H9 (cell line): ENCODE data around the gene RGL2. TPM values are rescaled to one million over a fixed set of nuclear protein-coding genes. Genes with fewer than 3 reads are reported as not detected.
A peak's percentile ranks its signal among the peaks of the same experiment; 100 is the strongest.
"Not testable (repeated sequence)": the region's sequence is repeated elsewhere in the genome, so short reads cannot be mapped to it uniquely, and the experiment has no call there.

Experiments used
- DNase-seq: peaks from one replicate; pipeline ENCODE4 v3.0.0-alpha.2; 2017
- H2AFZ ChIP-seq: one replicate; pipeline ENCODE4 v1.6.1; 2013; ENCODE audit warnings: mild to moderate bottlenecking, low read length, control low read depth, moderate library complexity
- H2AK5ac ChIP-seq: 2 replicates; pipeline ENCODE4 v1.6.1; 2013; ENCODE audit warnings: low read length, control low read depth, mixed read lengths; ENCODE audit not compliant: insufficient read length
- H2BK120ac ChIP-seq: one replicate; pipeline ENCODE4 v1.6.1; 2013; ENCODE audit warnings: low read depth, mild to moderate bottlenecking, low read length, control low read depth, inconsistent platforms; ENCODE audit not compliant: poor library complexity, severe bottlenecking
- H2BK12ac ChIP-seq: 2 replicates; pipeline ENCODE4 v1.6.1; 2013; ENCODE audit warnings: low read length, control low read depth, mixed read lengths, low read depth; ENCODE audit not compliant: insufficient read length
- H2BK15ac ChIP-seq: 2 replicates; pipeline ENCODE4 v1.6.1; 2013; ENCODE audit warnings: low read depth, low read length, control low read depth
- H2BK20ac ChIP-seq: one replicate; pipeline ENCODE4 v1.6.1; 2013; ENCODE audit warnings: low read depth, mild to moderate bottlenecking, low read length, control low read depth, inconsistent platforms; ENCODE audit not compliant: poor library complexity, severe bottlenecking
- H2BK5ac ChIP-seq: 2 replicates; pipeline ENCODE4 v1.6.1; 2013; ENCODE audit warnings: low read length, control low read depth, mixed read lengths; ENCODE audit not compliant: insufficient read length
- H3K14ac ChIP-seq: 2 replicates; pipeline ENCODE4 v1.6.1; 2013; ENCODE audit warnings: low read length, control low read depth; ENCODE audit not compliant: insufficient read depth
- H3K18ac ChIP-seq: 2 replicates; pipeline ENCODE4 v1.6.1; 2013; ENCODE audit warnings: low read depth, mild to moderate bottlenecking, mixed read lengths, low read length, control low read depth; ENCODE audit not compliant: insufficient read length
- H3K23ac ChIP-seq: 2 replicates; pipeline ENCODE4 v1.6.1; 2013; ENCODE audit warnings: low read length, control low read depth, mixed read lengths, low read depth; ENCODE audit not compliant: insufficient read length
- H3K23me2 ChIP-seq: 2 replicates; pipeline ENCODE4 v1.6.1; 2013; ENCODE audit warnings: low read depth, mild to moderate bottlenecking, mixed read lengths, low read length, control low read depth; ENCODE audit not compliant: insufficient read length, poor library complexity, severe bottlenecking
- H3K27ac ChIP-seq: 2 replicates; pipeline ENCODE4 v1.5.1; 2013; ENCODE audit warnings: low read length, control low read depth, mixed read lengths, low read depth; ENCODE audit not compliant: insufficient read length
- H3K27me3 ChIP-seq: 2 replicates; pipeline ENCODE4 v1.6.1; 2013; ENCODE audit warnings: low read length, control low read depth, inconsistent platforms; ENCODE audit not compliant: insufficient read depth
- H3K4ac ChIP-seq: 2 replicates; pipeline ENCODE4 v1.6.1; 2013; ENCODE audit warnings: low read depth, mild to moderate bottlenecking, control low read depth, inconsistent platforms, low read length, moderate library complexity
- H3K4me1 ChIP-seq: 2 replicates; pipeline ENCODE4 v1.6.1; 2013; ENCODE audit warnings: low read length, control low read depth, inconsistent platforms; ENCODE audit not compliant: insufficient read depth
- H3K4me2 ChIP-seq: 2 replicates; pipeline ENCODE4 v1.6.1; 2013; ENCODE audit warnings: low read length, control low read depth, mixed read lengths; ENCODE audit not compliant: insufficient read length, insufficient read depth
- H3K56ac ChIP-seq: 2 replicates; pipeline ENCODE4 v1.6.1; 2013; ENCODE audit warnings: low read depth, mild to moderate bottlenecking, mixed read lengths, low read length, control low read depth; ENCODE audit not compliant: insufficient read length
- H3K79me1 ChIP-seq: 2 replicates; pipeline ENCODE4 v1.6.1; 2013; ENCODE audit warnings: low read depth, mild to moderate bottlenecking, moderate library complexity, low read length, control low read depth, inconsistent platforms; ENCODE audit not compliant: insufficient read depth, poor library complexity, severe bottlenecking
- H3K79me2 ChIP-seq: 2 replicates; pipeline ENCODE4 v1.6.1; 2013; ENCODE audit warnings: low read length, control low read depth, inconsistent platforms; ENCODE audit not compliant: insufficient read depth
- H3K9ac ChIP-seq: 2 replicates; pipeline ENCODE4 v1.6.1; 2013; ENCODE audit warnings: low read length, control low read depth, mixed read lengths; ENCODE audit not compliant: insufficient read length; ENCODE audit errors: extremely low read depth
- H3K9me3 ChIP-seq: one replicate; pipeline ENCODE4 v1.6.1; 2013; ENCODE audit warnings: low read depth, low read length, inconsistent platforms; ENCODE audit not compliant: control insufficient read depth
- H3T11ph ChIP-seq: one replicate; pipeline ENCODE4 v1.6.1; 2013; ENCODE audit warnings: mild to moderate bottlenecking, low read length, control low read depth, inconsistent platforms
- H4K20me1 ChIP-seq: one replicate; pipeline ENCODE4 v1.6.1; 2013; ENCODE audit not compliant: control insufficient read depth, insufficient read length, insufficient read depth
- H4K5ac ChIP-seq: 2 replicates; pipeline ENCODE4 v1.6.1; 2013; ENCODE audit warnings: low read depth, mild to moderate bottlenecking, mixed read lengths, low read length, control low read depth; ENCODE audit not compliant: insufficient read length
- H4K8ac ChIP-seq: replicated peaks from 2 replicates; pipeline ENCODE4 v1.6.1; 2013; ENCODE audit warnings: low read length, control low read depth, mixed read lengths, low read depth; ENCODE audit not compliant: insufficient read length
- H4K91ac ChIP-seq: 2 replicates; pipeline ENCODE4 v1.6.1; 2013; ENCODE audit warnings: low read depth, mild to moderate bottlenecking, moderate library complexity, mixed read lengths, low read length, control low read depth; ENCODE audit not compliant: insufficient read length
- H3K27ac Mint-ChIP-seq, 3 experiments: 2 replicates in 2 of 3; 3 replicates in 1 of 3; pipeline ENCODE4 v1.8.0; 2020 to 2021; ENCODE audit warnings: mixed read lengths in 3 of 3, mild to moderate bottlenecking in 1 of 3, moderate library complexity in 1 of 3
- H3K27me3 Mint-ChIP-seq: 2 replicates; pipeline ENCODE4 v1.8.0; 2021; ENCODE audit warnings: low read depth, mild to moderate bottlenecking, moderate library complexity, mixed read lengths
- H3K36me3 Mint-ChIP-seq, 3 experiments: 2 replicates in 2 of 3; 3 replicates in 1 of 3; pipeline ENCODE4 v1.8.0; 2020 to 2021; ENCODE audit warnings: low read depth in 3 of 3, mixed read lengths in 3 of 3; ENCODE audit not compliant: insufficient read depth in 1 of 3
- H3K4me1 Mint-ChIP-seq, 2 experiments: 2 replicates each; pipeline ENCODE4 v1.8.0; 2020; ENCODE audit warnings: mixed read lengths in 2 of 2
- H3K4me3 Mint-ChIP-seq, 2 experiments: 2 replicates in 1 of 2; 3 replicates in 1 of 2; pipeline ENCODE4 v1.8.0; 2020 to 2021; ENCODE audit warnings: mild to moderate bottlenecking in 2 of 2, mixed read lengths in 2 of 2, moderate library complexity in 1 of 2
- H3K9me3 Mint-ChIP-seq, 2 experiments: 2 replicates in 1 of 2; 3 replicates in 1 of 2; pipeline ENCODE4 v1.8.0; 2020; ENCODE audit warnings: mild to moderate bottlenecking in 2 of 2, mixed read lengths in 2 of 2, moderate library complexity in 1 of 2
- CTCF ChIP-seq: fragments of 200-600 bp; sonication (generic); conservative IDR thresholded peaks from 3 replicates; pipeline ENCODE4 v1.8.0; 2021; ENCODE audit warnings: antibody characterized with exemption, mild to moderate bottlenecking
- WGBS: extraction: QIAGEN DNeasy Blood & Tissue Kit; methylation state at CpG from one replicate; pipeline ENCODE4 v1.1.7; 2013; ENCODE audit warnings: missing lambda C conversion rate, low lambda C conversion rate, mixed read lengths; ENCODE audit not compliant: insufficient read length; ENCODE audit errors: extremely low coverage; 5-methylcytosine and 5-hydroxymethylcytosine counted together
- total RNA-seq: library from RNA; stranded (reverse); gene quantifications from 2 replicates; pipeline ENCODE4 v1.2.1, GENCODE V29; 2021

Gene RGL2
- total RNA-seq, 1 experiment from 2014 or later, result 74.3 TPM

- no peak overlapping the region for H3K56ac ChIP-seq
- peaks cover 7 to 20% of the 10 kb centered on the region in 2 experiments for H3K4me1 Mint-ChIP-seq
- no peaks in the 10 kb centered on the region; the same call in 1 of the 2 replicates for H3K4me1 ChIP-seq
- no peak overlapping the region for H2BK12ac ChIP-seq
- no peak overlapping the region for H2BK5ac ChIP-seq
- no peak overlapping the region for H3K27ac ChIP-seq
- H3T11ph ChIP-seq, result no peak overlapping the region
- H4K91ac ChIP-seq, result no peak overlapping the region
- no peak overlapping the region for H2AFZ ChIP-seq
- no peak overlapping the region for H3K4ac ChIP-seq
- H2BK20ac ChIP-seq, result no peak overlapping the region
- no peak for DNase-seq
- no peak overlapping the region for H3K18ac ChIP-seq
- H3K4me2 ChIP-seq, result no peak overlapping the region
- no peaks in the 10 kb centered on the region for H4K20me1 ChIP-seq
- no peak overlapping the region for H3K14ac ChIP-seq
- H4K5ac ChIP-seq, result no peak overlapping the region
- no peaks in the 10 kb centered on the region for H3K9me3 ChIP-seq
- peaks cover 8% of the 10 kb centered on the region for H3K79me1 ChIP-seq
- H2AK5ac ChIP-seq, result no peak overlapping the region
- no peak overlapping the region for H3K23ac ChIP-seq
- peaks cover 24 to 77% (median 50%) of the 10 kb centered on the region in 3 experiments; a peak in 6 of 7 replicates for H3K36me3 Mint-ChIP-seq
- no peak overlapping the region for H2BK120ac ChIP-seq
- peaks cover 12% of the 10 kb centered on the region for H3K23me2 ChIP-seq
- H2BK15ac ChIP-seq, result no peak overlapping the region
- H3K27me3 Mint-ChIP-seq, result no peaks in the 10 kb centered on the region; the same call in 1 of the 2 replicates
- no CpG with 5 or more reads among the region's 22 CpGs for WGBS
- peak overlapping the region; percentile 99 to 100 for H3K4me3 Mint-ChIP-seq
- no peak overlapping the region for H3K9ac ChIP-seq
- H4K8ac ChIP-seq, result no peak overlapping the region
- H3K79me2 ChIP-seq, result peaks cover 7% of the 10 kb centered on the region; the same call in 1 of the 2 replicates
- no peaks in the 10 kb centered on the region for H3K9me3 Mint-ChIP-seq
- no peaks in the 10 kb centered on the region for H3K27me3 ChIP-seq
- no peak overlapping the region for H3K27ac Mint-ChIP-seq
- no peak for TF ChIP-seq CTCF
Measured at GRCh38 chr6:33286946-33287914, 11.5 kb downstream of the RGL2 start.

GRCh38 chr6:33285214-33285613 lies 13.5 kb downstream of the RGL2 start:
- not testable (repeated sequence) for H2BK12ac ChIP-seq, H3K14ac ChIP-seq, H3K27me3 Mint-ChIP-seq, H3K27me3 ChIP-seq, H4K8ac ChIP-seq, H2BK5ac ChIP-seq, H3K4ac ChIP-seq, H3K4me3 Mint-ChIP-seq, DNase-seq, H3K23ac ChIP-seq, H3K27ac ChIP-seq, H3K9me3 Mint-ChIP-seq, H3K4me2 ChIP-seq, H3K9ac ChIP-seq, H4K5ac ChIP-seq, H2BK20ac ChIP-seq, H3T11ph ChIP-seq, H2AK5ac ChIP-seq, H3K79me1 ChIP-seq, H3K56ac ChIP-seq, H3K27ac Mint-ChIP-seq, H3K4me1 ChIP-seq, H2BK15ac ChIP-seq, H4K20me1 ChIP-seq, H3K79me2 ChIP-seq, H2AFZ ChIP-seq, H4K91ac ChIP-seq, H2BK120ac ChIP-seq, H3K9me3 ChIP-seq, H3K18ac ChIP-seq
- WGBS, result no CpG with 5 or more reads among the region's 4 CpGs
- Mint-ChIP-seq H3K36me3 (peaks cover 25 to 81% (median 46%) of the 10 kb centered on the region in 3 experiments; a peak in 6 of 7 replicates), H3K4me1 (peaks cover 6 to 19% of the 10 kb centered on the region in 2 experiments)
- peaks cover 11% of the 10 kb centered on the region for H3K23me2 ChIP-seq
